SK-N-SH treated with all-trans-retinoic acid at 6 μM for 48 hours (cell line): ENCODE data around the gene ZGPAT.
"Not testable (repeated sequence)": the region's sequence is repeated elsewhere in the genome, so short reads cannot be mapped to it uniquely, and the experiment has no call there.

Source experiments
- ATAC-seq: fragments of 200-7000 bp; cut with Tn5 transposase; 3 replicates; pipeline ENCODE4 v1.9.1; 2020; ENCODE audit warnings: mild to moderate bottlenecking, moderate library complexity
- ARNTL ChIP-seq: fragments of 450-650 bp; formaldehyde crosslinking; IDR thresholded peaks from 2 replicates; pipeline ENCODE4 v1.5.0; 2020; ENCODE audit warnings: low read depth, mild to moderate bottlenecking, moderate library complexity, borderline replicate concordance
- BACH2 ChIP-seq: fragments of 250-450 bp; sonication (Bioruptor Pico); IDR thresholded peaks from 2 replicates; pipeline ENCODE4 v1.9.0; 2021; ENCODE audit warnings: mild to moderate bottlenecking, borderline replicate concordance
- ESRRG ChIP-seq: fragments of 250-450 bp; sonication (Bioruptor Pico); IDR thresholded peaks from 2 replicates; pipeline ENCODE4 v1.6.1; 2021; ENCODE audit warnings: mild to moderate bottlenecking
- GLIS3 ChIP-seq: fragments of 250-450 bp; sonication (Bioruptor Pico); IDR thresholded peaks from 2 replicates; pipeline ENCODE4 v1.5.0; 2020; ENCODE audit warnings: mild to moderate bottlenecking, moderate library complexity
- ISL1 ChIP-seq: fragments of 250-450 bp; sonication (Bioruptor Pico); IDR thresholded peaks from 2 replicates; pipeline ENCODE4 v2.1.2; 2022; ENCODE audit warnings: mild to moderate bottlenecking, moderate library complexity
- OSR1 ChIP-seq: fragments of 250-450 bp; sonication (Bioruptor Pico); IDR thresholded peaks from 2 replicates; pipeline ENCODE4 v1.8.0; 2022; ENCODE audit warnings: moderate library complexity, mild to moderate bottlenecking, inconsistent platforms
- PATZ1 ChIP-seq: fragments of 250-450 bp; sonication (Bioruptor Pico); IDR thresholded peaks from 2 replicates; pipeline ENCODE4 v1.8.0; 2020; ENCODE audit warnings: mild to moderate bottlenecking, moderate library complexity, borderline replicate concordance
- POU6F1 ChIP-seq: fragments of 250-450 bp; sonication (Bioruptor Pico); IDR thresholded peaks from 2 replicates; pipeline ENCODE4 v1.8.0; 2021; ENCODE audit warnings: low read depth, mild to moderate bottlenecking, moderate library complexity, borderline replicate concordance
- PPARA ChIP-seq: fragments of 250-450 bp; sonication (Bioruptor Pico); IDR thresholded peaks from 2 replicates; pipeline ENCODE4 v1.5.0; 2020; ENCODE audit warnings: mild to moderate bottlenecking, borderline replicate concordance
- RARB ChIP-seq: fragments of 250-450 bp; sonication (Bioruptor Pico); IDR thresholded peaks from 2 replicates; pipeline ENCODE4 v1.8.0; 2021; ENCODE audit warnings: mild to moderate bottlenecking, moderate library complexity
- SNAI2 ChIP-seq: fragments of 250-450 bp; sonication (Bioruptor Pico); IDR thresholded peaks from 2 replicates; pipeline ENCODE4 v1.5.0; 2020; ENCODE audit warnings: mild to moderate bottlenecking, moderate library complexity
- TCF4 ChIP-seq: fragments of 250-450 bp; sonication (Bioruptor Pico); IDR thresholded peaks from 2 replicates; pipeline ENCODE4 v1.8.0; 2021; ENCODE audit warnings: mild to moderate bottlenecking, moderate library complexity, borderline replicate concordance
- TOX ChIP-seq: fragments of 250-450 bp; sonication (Bioruptor Pico); IDR thresholded peaks from 2 replicates; pipeline ENCODE4 v1.8.0; 2021; ENCODE audit warnings: mild to moderate bottlenecking, moderate library complexity, borderline replicate concordance
- TSHZ2 ChIP-seq: fragments of 250-450 bp; sonication (Bioruptor Pico); IDR thresholded peaks from 2 replicates; pipeline ENCODE4 v1.5.0; 2020; ENCODE audit warnings: mild to moderate bottlenecking, moderate library complexity
- ZC3H10 ChIP-seq: fragments of 250-450 bp; sonication (Bioruptor Pico); IDR thresholded peaks from 2 replicates; pipeline ENCODE4 v1.5.1; 2021; ENCODE audit warnings: mild to moderate bottlenecking, moderate library complexity
- ZFP3 ChIP-seq: fragments of 250-450 bp; sonication (Bioruptor Pico); IDR thresholded peaks from 2 replicates; pipeline ENCODE4 v1.5.0; 2020; ENCODE audit warnings: mild to moderate bottlenecking, moderate library complexity
- ZFP30 ChIP-seq: fragments of 450-650 bp; formaldehyde crosslinking; IDR thresholded peaks from 2 replicates; pipeline ENCODE4 v1.5.0; 2022; ENCODE audit warnings: mild to moderate bottlenecking, moderate library complexity
- ZNF565 ChIP-seq: fragments of 450-650 bp; formaldehyde crosslinking; conservative IDR thresholded peaks from 2 replicates; pipeline ENCODE4 v1.5.0; 2020; ENCODE audit warnings: low read depth, mild to moderate bottlenecking, moderate library complexity
- ZNF70 ChIP-seq: fragments of 450-650 bp; formaldehyde crosslinking; IDR thresholded peaks from 2 replicates; pipeline ENCODE4 v1.5.0; 2020; ENCODE audit warnings: mild to moderate bottlenecking, moderate library complexity
- TF ChIP-seq, protein P1 (sequence below): fragments of 250-450 bp; sonication (Bioruptor Pico); IDR thresholded peaks from 2 replicates; pipeline ENCODE4 v1.5.1; 2021; ENCODE audit warnings: mild to moderate bottlenecking, moderate library complexity
- TF ChIP-seq, protein P2 (sequence below): fragments of 250-450 bp; sonication (Bioruptor Pico); IDR thresholded peaks from 2 replicates; pipeline ENCODE4 v1.5.1; 2020; ENCODE audit warnings: low read depth, mild to moderate bottlenecking, moderate library complexity

ZGPAT gene

DNA sequence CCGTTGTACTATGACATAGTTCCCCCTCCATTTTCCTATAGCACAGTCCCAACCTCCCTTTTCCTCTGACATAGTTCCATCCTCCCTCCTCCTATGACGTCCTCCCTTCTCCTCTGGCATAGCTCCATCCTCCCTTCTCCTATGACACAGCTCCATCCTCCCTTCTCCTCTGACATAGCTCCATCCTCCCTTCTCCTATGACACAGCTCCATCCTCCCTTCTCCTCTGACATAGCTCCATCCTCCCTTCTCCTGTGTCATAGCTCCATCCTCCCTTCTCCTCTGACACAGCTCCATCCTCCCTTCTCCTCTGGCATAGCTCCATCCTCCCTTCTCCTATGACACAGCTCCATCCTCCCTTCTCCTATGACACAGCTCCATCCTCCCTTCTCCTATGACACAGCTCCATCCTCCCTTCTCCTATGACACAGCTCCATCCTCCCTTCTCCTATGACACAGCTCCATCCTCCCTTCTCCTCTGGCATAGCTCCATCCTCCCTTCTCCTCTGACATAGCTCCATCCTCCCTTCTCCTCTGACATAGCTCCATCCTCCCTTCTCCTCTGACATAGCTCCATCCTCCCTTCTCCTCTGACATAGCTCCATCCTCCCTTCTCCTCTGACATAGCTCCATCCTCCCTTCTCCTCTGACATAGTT, 15.3 kb downstream of the ZGPAT start:
- not testable (repeated sequence) for ATAC-seq

DNA sequence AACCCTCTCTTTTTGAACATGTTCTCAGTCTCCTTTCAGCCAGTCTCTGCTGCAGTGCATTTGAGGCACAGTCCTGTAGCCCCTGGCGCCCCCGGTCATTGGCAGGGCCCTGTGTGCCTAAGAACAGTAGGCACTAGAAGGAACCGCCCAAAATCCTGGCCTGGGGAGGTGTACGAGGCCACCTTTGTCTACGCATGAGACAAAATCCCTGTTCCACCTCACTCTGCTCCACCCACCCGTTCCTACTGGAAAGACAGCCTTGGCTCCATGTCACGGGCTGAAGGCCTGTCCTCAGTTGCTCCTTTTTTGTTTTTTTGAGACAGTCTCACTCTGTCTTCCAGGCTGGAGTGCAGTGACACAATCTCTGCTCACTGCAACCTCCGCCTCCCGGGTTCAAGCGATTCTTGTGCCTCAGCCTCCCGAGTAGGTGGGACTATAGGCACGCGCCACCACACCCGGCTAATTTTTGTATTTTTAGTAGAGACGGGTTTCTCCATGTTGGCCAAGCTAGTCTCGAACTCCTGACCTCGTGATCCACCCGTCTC, 22.4 kb downstream of the ZGPAT start:
- not testable (repeated sequence) for ATAC-seq

DNA sequence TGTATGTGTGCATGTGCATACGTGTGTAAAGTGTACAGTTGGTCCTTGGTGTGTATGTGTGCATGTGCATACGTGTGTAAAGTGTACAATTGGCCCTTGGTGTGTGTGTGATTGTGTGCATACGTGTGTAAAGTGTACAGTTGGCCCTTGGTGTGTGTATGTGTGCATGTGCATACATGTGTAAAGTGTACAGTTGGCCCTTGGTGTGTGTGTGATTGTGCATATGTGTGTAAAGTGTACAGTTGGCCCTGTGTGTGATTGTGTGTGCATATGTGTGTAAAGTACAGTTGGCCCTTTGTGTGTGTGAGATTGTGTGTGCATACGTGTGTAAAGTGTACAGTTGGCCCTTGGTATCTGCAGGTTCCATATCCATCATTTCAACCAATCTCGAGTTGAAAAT, 23.6 kb downstream of the ZGPAT start:
- no peak for ATAC-seq
- no peak for TF ChIP-seq PPARA (CRISPR knock-in tag)
- TF ChIP-seq TOX = no peak

DNA sequence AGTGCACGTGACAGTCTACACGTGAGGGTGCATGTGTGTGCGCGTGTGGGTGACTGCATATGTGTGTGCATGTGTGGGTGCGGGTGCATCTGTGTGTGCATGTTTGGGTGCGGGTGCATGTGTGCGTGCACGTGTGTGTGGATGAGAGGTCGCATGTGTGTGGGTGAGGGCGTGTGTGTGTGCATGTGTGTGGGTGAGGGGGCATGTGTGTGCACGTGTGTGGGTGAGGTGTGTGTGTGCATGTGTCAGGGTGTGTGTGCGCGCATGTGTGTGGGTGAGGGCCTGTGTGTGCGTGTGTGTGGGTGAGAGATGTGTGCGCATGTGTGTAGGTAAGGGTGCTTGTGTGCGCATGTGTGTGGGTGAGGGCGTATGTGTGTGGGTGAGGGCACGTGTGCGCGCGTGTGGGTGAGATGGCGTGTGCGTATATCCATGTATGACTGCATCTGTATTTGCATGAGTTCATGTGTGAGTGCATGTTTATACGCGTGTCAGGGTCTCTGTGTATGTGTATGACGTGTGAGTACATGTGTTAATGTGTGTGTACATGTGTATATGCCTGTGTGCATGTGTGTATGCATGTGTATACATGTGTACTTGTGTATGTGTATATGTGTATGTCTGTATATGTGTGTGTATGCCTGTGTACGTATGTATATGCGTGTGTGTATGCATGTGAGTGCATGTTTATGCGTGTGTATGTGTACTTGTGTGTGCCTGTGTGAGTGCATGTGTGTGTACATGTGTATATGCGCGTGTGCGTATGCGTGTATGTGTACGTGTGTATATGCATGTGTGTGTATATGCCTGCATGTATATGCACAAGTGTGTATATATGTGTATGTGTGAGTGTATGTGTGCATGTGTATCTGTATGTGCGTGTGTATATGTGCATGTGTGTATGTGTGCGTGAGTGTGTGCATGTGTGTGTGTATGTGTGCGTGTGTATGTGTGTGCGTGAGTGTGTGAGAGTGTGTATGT, 24.6 kb downstream of the ZGPAT start:
- ATAC-seq = no peak
- no peak for TF ChIP-seq SNAI2
- TF ChIP-seq ARNTL (CRISPR knock-in tag) = no peak
- no peak for TF ChIP-seq POU6F1 (CRISPR knock-in tag)
- TF ChIP-seq ISL1 = no peak
- TF ChIP-seq ZNF70 (CRISPR knock-in tag) = no peak
- TF ChIP-seq ZC3H10 (CRISPR knock-in tag) = no peak
- TF ChIP-seq, protein P1, sequence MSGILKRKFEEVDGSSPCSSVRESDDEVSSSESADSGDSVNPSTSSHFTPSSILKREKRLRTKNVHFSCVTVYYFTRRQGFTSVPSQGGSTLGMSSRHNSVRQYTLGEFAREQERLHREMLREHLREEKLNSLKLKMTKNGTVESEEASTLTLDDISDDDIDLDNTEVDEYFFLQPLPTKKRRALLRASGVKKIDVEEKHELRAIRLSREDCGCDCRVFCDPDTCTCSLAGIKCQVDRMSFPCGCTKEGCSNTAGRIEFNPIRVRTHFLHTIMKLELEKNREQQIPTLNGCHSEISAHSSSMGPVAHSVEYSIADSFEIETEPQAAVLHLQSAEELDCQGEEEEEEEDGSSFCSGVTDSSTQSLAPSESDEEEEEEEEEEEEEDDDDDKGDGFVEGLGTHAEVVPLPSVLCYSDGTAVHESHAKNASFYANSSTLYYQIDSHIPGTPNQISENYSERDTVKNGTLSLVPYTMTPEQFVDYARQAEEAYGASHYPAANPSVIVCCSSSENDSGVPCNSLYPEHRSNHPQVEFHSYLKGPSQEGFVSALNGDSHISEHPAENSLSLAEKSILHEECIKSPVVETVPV = no peak
- no peak for TF ChIP-seq RARB
- no peak for TF ChIP-seq ZFP3 (CRISPR knock-in tag)
- no peak for TF ChIP-seq ZNF565 (CRISPR knock-in tag)
- TF ChIP-seq OSR1 (CRISPR knock-in tag) = no peak
- no peak for TF ChIP-seq TSHZ2 (CRISPR knock-in tag)
- no peak for TF ChIP-seq GLIS3 (CRISPR knock-in tag)
- TF ChIP-seq, protein P2, sequence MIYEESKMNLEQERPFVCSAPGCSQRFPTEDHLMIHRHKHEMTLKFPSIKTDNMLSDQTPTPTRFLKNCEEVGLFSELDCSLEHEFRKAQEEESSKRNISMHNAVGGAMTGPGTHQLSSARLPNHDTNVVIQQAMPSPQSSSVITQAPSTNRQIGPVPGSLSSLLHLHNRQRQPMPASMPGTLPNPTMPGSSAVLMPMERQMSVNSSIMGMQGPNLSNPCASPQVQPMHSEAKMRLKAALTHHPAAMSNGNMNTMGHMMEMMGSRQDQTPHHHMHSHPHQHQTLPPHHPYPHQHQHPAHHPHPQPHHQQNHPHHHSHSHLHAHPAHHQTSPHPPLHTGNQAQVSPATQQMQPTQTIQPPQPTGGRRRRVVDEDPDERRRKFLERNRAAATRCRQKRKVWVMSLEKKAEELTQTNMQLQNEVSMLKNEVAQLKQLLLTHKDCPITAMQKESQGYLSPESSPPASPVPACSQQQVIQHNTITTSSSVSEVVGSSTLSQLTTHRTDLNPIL (CRISPR knock-in tag) = no peak
- no peak for TF ChIP-seq ZFP30 (CRISPR knock-in tag)
- TF ChIP-seq TOX = no peak
- no peak for TF ChIP-seq ESRRG
- no peak for TF ChIP-seq PATZ1
- no peak for TF ChIP-seq TCF4 (CRISPR knock-in tag)
- TF ChIP-seq BACH2 (CRISPR knock-in tag) = no peak
